ENCODE measurements around the gene UNC80. TPM values are rescaled to one million over a fixed set of nuclear protein-coding genes. Genes with fewer than 3 reads are reported as not detected.

Gene UNC80
- polyA plus RNA-seq, 1 of the 3 experiments (the other 2 are of a cell fraction), result 0.59 TPM

DNA sequence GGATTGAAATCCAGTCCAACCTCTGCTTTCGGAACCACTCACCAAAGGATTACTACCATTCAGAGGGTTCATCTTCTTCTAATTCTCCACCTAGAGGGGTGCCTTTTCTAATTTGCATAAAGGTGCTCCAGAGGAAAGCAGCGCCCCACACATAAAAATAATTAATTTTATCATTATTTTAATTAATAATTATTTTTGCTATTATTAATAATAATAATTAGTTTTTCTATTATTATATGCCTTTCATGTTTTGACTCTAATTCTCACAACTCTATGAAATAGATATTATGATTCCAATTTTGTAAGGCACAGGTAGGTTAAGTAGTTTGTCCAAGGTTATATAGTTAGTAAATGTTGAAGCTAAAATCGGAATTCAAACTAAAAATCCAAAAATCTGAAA is 51.9 kb downstream of the UNC80 start:
- H3K9ac ChIP-seq, result no peak overlapping the region
- POLR2A ChIA-PET, result no interaction called here
- 59% methylated on average over 3 of the region's 3 CpGs for WGBS (ENCODE audit: low lambda C conversion rate)
- peaks cover 0 to 7% of the 10 kb centered on the region in 2 experiments for H3K36me3 ChIP-seq (replicated peaks in 1 of 2; ENCODE audit: control insufficient read depth in 1 of 2, insufficient read depth in 2 of 2, low read length in 1 of 2)
- H2AFZ ChIP-seq (ENCODE audit: low read depth), result no peak overlapping the region
- no peaks in the 10 kb centered on the region for H3K4me1 ChIP-seq (ENCODE audit: control insufficient read depth in 1 of 2, insufficient read depth in 2 of 2, low read depth in 1 of 2, low read length in 1 of 2)
- no peak overlapping the region for H3K27ac ChIP-seq (ENCODE audit: low read depth in 2 of 2, low read length in 1 of 2)
- no peak overlapping the region for H3K4me2 ChIP-seq
- CTCF ChIA-PET, result no interaction called here
- H3K27me3 ChIP-seq (ENCODE audit: insufficient read depth), result no peaks in the 10 kb centered on the region
- no peaks in the 10 kb centered on the region for H3K79me2 ChIP-seq (ENCODE audit: insufficient read depth)
- no peaks in the 10 kb centered on the region for H3K9me2 ChIP-seq
- no peaks in the 10 kb centered on the region for H3K9me3 ChIP-seq
- TF ChIP-seq RAD21 (IDR thresholded peaks at IDR 0.05; ENCODE audit: low read length) (no peak), RFX5 (IDR thresholded peaks at IDR 0.05; ENCODE audit: low read length) (no peak), ELF1 (IDR thresholded peaks at IDR 0.05) (no peak), SMC3 (IDR thresholded peaks at IDR 0.05; ENCODE audit: low read depth, low read length) (no peak), POLR2AphosphoS5 (IDR thresholded peaks at IDR 0.05; ENCODE audit: low read depth, low read length) (no peak), EP300 (IDR thresholded peaks at IDR 0.05; ENCODE audit: borderline replicate concordance in 1 of 2, low read depth in 1 of 2, low read length in 1 of 2) (no peak), TCF12 (IDR thresholded peaks at IDR 0.05) (no peak), NRF1 (IDR thresholded peaks at IDR 0.05; ENCODE audit: low read depth, low read length) (no peak), FOXM1 (IDR thresholded peaks at IDR 0.05; ENCODE audit: low read depth) (no peak), FOSL2 (IDR thresholded peaks at IDR 0.05; ENCODE audit: borderline replicate concordance, low read depth) (no peak), JUND (IDR thresholded peaks at IDR 0.05) (no peak), RXRA (IDR thresholded peaks at IDR 0.05; ENCODE audit: borderline replicate concordance, low read depth) (no peak), CHD2 (IDR thresholded peaks at IDR 0.05; ENCODE audit: low read length, partially characterized antibody) (no peak)
- TF ChIP-seq, protein P1, sequence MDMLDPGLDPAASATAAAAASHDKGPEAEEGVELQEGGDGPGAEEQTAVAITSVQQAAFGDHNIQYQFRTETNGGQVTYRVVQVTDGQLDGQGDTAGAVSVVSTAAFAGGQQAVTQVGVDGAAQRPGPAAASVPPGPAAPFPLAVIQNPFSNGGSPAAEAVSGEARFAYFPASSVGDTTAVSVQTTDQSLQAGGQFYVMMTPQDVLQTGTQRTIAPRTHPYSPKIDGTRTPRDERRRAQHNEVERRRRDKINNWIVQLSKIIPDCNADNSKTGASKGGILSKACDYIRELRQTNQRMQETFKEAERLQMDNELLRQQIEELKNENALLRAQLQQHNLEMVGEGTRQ (IDR thresholded peaks at IDR 0.05; ENCODE audit: borderline replicate concordance, low read depth, low read length), result no peak
- TF ChIP-seq, protein P2, sequence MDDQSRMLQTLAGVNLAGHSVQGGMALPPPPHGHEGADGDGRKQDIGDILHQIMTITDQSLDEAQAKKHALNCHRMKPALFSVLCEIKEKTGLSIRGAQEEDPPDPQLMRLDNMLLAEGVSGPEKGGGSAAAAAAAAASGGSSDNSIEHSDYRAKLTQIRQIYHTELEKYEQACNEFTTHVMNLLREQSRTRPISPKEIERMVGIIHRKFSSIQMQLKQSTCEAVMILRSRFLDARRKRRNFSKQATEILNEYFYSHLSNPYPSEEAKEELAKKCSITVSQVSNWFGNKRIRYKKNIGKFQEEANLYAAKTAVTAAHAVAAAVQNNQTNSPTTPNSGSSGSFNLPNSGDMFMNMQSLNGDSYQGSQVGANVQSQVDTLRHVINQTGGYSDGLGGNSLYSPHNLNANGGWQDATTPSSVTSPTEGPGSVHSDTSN (IDR thresholded peaks at IDR 0.05), result no peak
- DNase-seq, result no peak
- H3K4me3 ChIP-seq (ENCODE audit: low read depth in 2 of 2, low read length in 1 of 2), result no peak overlapping the region
- H4K20me1 ChIP-seq (ENCODE audit: insufficient read depth), result no peaks in the 10 kb centered on the region
- no peaks in the 10 kb centered on the region for H3F3A ChIP-seq (replicated peaks; ENCODE audit: insufficient read depth)

DNA sequence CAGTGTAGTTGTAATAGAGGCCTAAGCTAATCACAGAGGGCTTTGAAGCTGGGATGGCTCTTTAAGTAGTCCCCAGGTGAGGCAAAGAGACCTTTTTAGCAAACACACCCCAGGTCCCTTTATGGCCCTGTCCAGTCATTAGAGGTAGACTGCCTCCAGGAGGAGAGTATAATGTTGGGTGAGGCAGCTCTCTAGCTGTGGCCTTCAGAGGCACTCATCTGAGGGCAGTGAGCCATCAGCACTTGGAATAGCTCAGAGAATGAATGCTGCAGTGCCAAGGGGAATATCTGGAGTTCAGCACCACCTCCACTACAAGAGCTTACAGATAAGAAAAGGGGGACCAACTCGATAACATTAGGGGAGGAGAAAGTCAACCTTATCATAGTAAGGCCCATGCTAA is 52.8 kb downstream of the UNC80 start:
- TF ChIP-seq JUND (IDR thresholded peaks at IDR 0.05) (no peak), MEF2A (IDR thresholded peaks at IDR 0.05; ENCODE audit: borderline replicate concordance, low read depth) (no peak), TCF12 (IDR thresholded peaks at IDR 0.05) (no peak), SIN3A (IDR thresholded peaks at IDR 0.05; ENCODE audit: borderline replicate concordance, low read depth, low read length) (no peak), MXI1 (IDR thresholded peaks at IDR 0.05; ENCODE audit: low read depth, low read length) (no peak)
- H3K9me2 ChIP-seq, result no peaks in the 10 kb centered on the region
- H3K9ac ChIP-seq, result no peak overlapping the region
- 50% methylated on average over 1 of the region's 1 CpG for WGBS (ENCODE audit: low lambda C conversion rate)
- no peaks in the 10 kb centered on the region for H3K9me3 ChIP-seq
- H3K79me2 ChIP-seq (ENCODE audit: insufficient read depth), result no peaks in the 10 kb centered on the region
- no peak for DNase-seq
- H3K4me2 ChIP-seq, result no peak overlapping the region
- no peak overlapping the region for H3K27ac ChIP-seq (ENCODE audit: low read depth in 2 of 2, low read length in 1 of 2)
- H4K20me1 ChIP-seq (ENCODE audit: insufficient read depth), result no peaks in the 10 kb centered on the region
- H3K27me3 ChIP-seq (ENCODE audit: insufficient read depth), result no peaks in the 10 kb centered on the region
- no peak overlapping the region for H3K4me3 ChIP-seq (ENCODE audit: low read depth in 2 of 2, low read length in 1 of 2)
- H3K36me3 ChIP-seq (replicated peaks in 1 of 2; ENCODE audit: control insufficient read depth in 1 of 2, insufficient read depth in 2 of 2, low read length in 1 of 2), result peaks cover 0 to 7% of the 10 kb centered on the region in 2 experiments
- H3K4me1 ChIP-seq (ENCODE audit: control insufficient read depth in 1 of 2, insufficient read depth in 2 of 2, low read depth in 1 of 2, low read length in 1 of 2), result no peaks in the 10 kb centered on the region
- POLR2A ChIA-PET, result no interaction called here
- H3F3A ChIP-seq (replicated peaks; ENCODE audit: insufficient read depth), result no peaks in the 10 kb centered on the region
- no peak overlapping the region for H2AFZ ChIP-seq (ENCODE audit: low read depth)
- CTCF ChIA-PET, result no interaction called here
